Measurements from ENCODE around the gene MBNL1.

The MBNL1 gene

GRCh38 chr3:152360966-152361365 lies 92.2 kb downstream of the MBNL1 start:
- no peak overlapping the region for H3K4me2 ChIP-seq (ENCODE audit: low read length)
- no peak overlapping the region for H3K4me3 ChIP-seq (ENCODE audit: low read length)
- H3K4me1 ChIP-seq (ENCODE audit: control insufficient read depth, low read length) = peaks cover 60% of the 10 kb centered on the region
- H4K20me1 ChIP-seq (ENCODE audit: control insufficient read depth, insufficient read depth, low read depth, low read length) = no peaks in the 10 kb centered on the region; the same call in 1 of the 2 replicates
- H3K9me2 ChIP-seq (replicated peaks; ENCODE audit: control insufficient read depth, low read length) = no peaks in the 10 kb centered on the region
- peaks cover 21% of the 10 kb centered on the region for H3F3A ChIP-seq (ENCODE audit: control insufficient read depth, insufficient read depth)
- TF ChIP-seq EZH2phosphoT487 (IDR thresholded peaks at IDR 0.05; ENCODE audit: borderline replicate concordance, low read length) (no peak), CTCF (IDR thresholded peaks at IDR 0.05; ENCODE audit: low read depth, low read length, poor library complexity, severe bottlenecking) (no peak)
- H3K36me3 ChIP-seq (ENCODE audit: control insufficient read depth, low read length) = peaks cover 71% of the 10 kb centered on the region
- no peak overlapping the region for H3K27ac ChIP-seq (ENCODE audit: low read depth, low read length)
- peaks cover 99% of the 10 kb centered on the region for H3K79me2 ChIP-seq (ENCODE audit: control insufficient read depth, low read length)
- H3K9me3 ChIP-seq (ENCODE audit: control insufficient read depth, insufficient read depth, low read length) = peaks cover 3% of the 10 kb centered on the region; the same call in 1 of the 2 replicates
- no peaks in the 10 kb centered on the region for H3K27me3 ChIP-seq (ENCODE audit: control insufficient read depth, low read length)

GRCh38 chr3:152362086-152362485 lies 93.4 kb downstream of the MBNL1 start:
- H3K27me3 ChIP-seq (ENCODE audit: control insufficient read depth, low read length) = no peaks in the 10 kb centered on the region
- peaks cover 10% of the 10 kb centered on the region; the same call in 1 of the 2 replicates for H3K9me3 ChIP-seq (ENCODE audit: control insufficient read depth, insufficient read depth, low read length)
- no peaks in the 10 kb centered on the region; the same call in 1 of the 2 replicates for H4K20me1 ChIP-seq (ENCODE audit: control insufficient read depth, insufficient read depth, low read depth, low read length)
- peaks cover 72% of the 10 kb centered on the region for H3K36me3 ChIP-seq (ENCODE audit: control insufficient read depth, low read length)
- H3K9me2 ChIP-seq (replicated peaks; ENCODE audit: control insufficient read depth, low read length) = no peaks in the 10 kb centered on the region
- peaks cover 27% of the 10 kb centered on the region for H3F3A ChIP-seq (ENCODE audit: control insufficient read depth, insufficient read depth)
- H3K79me2 ChIP-seq (ENCODE audit: control insufficient read depth, low read length) = peaks cover 99% of the 10 kb centered on the region
- TF ChIP-seq CTCF (IDR thresholded peaks at IDR 0.05; ENCODE audit: low read depth, low read length, poor library complexity, severe bottlenecking) (no peak), EZH2phosphoT487 (IDR thresholded peaks at IDR 0.05; ENCODE audit: borderline replicate concordance, low read length) (no peak)
- H3K4me2 ChIP-seq (ENCODE audit: low read length) = no peak overlapping the region
- H3K4me3 ChIP-seq (ENCODE audit: low read length) = no peak overlapping the region
- no peak overlapping the region for H3K27ac ChIP-seq (ENCODE audit: low read depth, low read length)
- peaks cover 65% of the 10 kb centered on the region for H3K4me1 ChIP-seq (ENCODE audit: control insufficient read depth, low read length)

- H3K79me2 ChIP-seq (ENCODE audit: control insufficient read depth, low read length) = peaks cover 99% of the 10 kb centered on the region
- H3K9me3 ChIP-seq (ENCODE audit: control insufficient read depth, insufficient read depth, low read length) = peaks cover 11% of the 10 kb centered on the region; the same call in 1 of the 2 replicates
- no peak overlapping the region for H3K27ac ChIP-seq (ENCODE audit: low read depth, low read length)
- no peak for TF ChIP-seq CTCF (IDR thresholded peaks at IDR 0.05; ENCODE audit: low read depth, low read length, poor library complexity, severe bottlenecking)
- TF ChIP-seq EZH2phosphoT487 (IDR thresholded peaks at IDR 0.05; ENCODE audit: borderline replicate concordance, low read length) = no peak
- peaks cover 27% of the 10 kb centered on the region for H3F3A ChIP-seq (ENCODE audit: control insufficient read depth, insufficient read depth)
- H3K9me2 ChIP-seq (replicated peaks; ENCODE audit: control insufficient read depth, low read length) = no peaks in the 10 kb centered on the region
- H3K27me3 ChIP-seq (ENCODE audit: control insufficient read depth, low read length) = no peaks in the 10 kb centered on the region
- no peak overlapping the region for H3K4me2 ChIP-seq (ENCODE audit: low read length)
- H3K4me1 ChIP-seq (ENCODE audit: control insufficient read depth, low read length) = peaks cover 77% of the 10 kb centered on the region
- H3K36me3 ChIP-seq (ENCODE audit: control insufficient read depth, low read length) = peaks cover 76% of the 10 kb centered on the region
- no peak overlapping the region for H3K4me3 ChIP-seq (ENCODE audit: low read length)
- no peaks in the 10 kb centered on the region; the same call in 1 of the 2 replicates for H4K20me1 ChIP-seq (ENCODE audit: control insufficient read depth, insufficient read depth, low read depth, low read length)
Observed at GRCh38 chr3:152364237-152364636, 95.5 kb downstream of the MBNL1 start.
